ENCODE data around the gene ANO2.

The ANO2 gene

GRCh38 chr12:5612556-5613410, 332.3 kb downstream of the ANO2 start:
- no peak for DNase-seq

GRCh38 chr12:5611162-5611561, 333.9 kb downstream of the ANO2 start:
- no peak for DNase-seq

- no peak for DNase-seq
Measured at GRCh38 chr12:5599378-5599777, 345.7 kb downstream of the ANO2 start.

DNA sequence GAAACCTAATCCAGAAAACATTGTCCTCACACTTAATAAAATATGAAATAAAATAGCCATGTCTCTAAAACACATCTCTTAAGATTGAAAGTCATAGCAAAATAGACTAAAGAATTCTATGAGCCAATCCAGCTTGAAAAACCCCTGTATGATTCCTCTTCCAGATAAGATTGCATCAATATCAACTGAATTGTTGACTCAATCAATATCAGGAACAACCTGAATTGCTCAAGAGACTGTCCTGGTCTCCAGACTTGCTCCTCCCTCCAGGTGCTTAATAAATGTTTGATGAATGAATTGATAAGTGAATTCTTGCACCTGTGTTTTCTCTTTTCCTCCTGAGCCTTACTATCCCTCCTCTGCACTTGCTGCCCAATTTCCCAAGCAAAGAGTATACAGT, 351.1 kb downstream of the ANO2 start:
- no peak for DNase-seq

DNA sequence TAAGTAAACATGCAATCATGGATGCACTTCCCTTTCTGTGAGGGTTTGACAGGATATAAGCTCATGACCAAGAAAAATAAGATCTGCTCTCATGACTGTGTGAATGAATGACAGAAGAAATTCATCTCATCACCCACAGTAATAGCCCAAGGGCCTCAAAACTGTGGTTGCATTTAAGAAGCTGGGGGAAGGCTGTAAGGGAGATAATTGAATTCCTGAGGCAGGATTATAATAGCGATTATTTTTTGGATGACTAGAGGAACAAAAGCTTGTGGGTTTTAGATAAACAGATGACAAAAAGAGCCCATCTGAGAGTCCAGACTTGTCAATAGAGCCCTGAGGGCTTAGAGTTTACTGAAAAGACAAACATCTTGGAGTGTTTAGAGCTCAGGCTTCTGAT, 352.0 kb downstream of the ANO2 start:
- no peak for DNase-seq

GRCh38 chr12:5592310-5592709, 352.7 kb downstream of the ANO2 start:
- no peak for DNase-seq

GRCh38 chr12:5590316-5590715, 354.7 kb downstream of the ANO2 start:
- DNase-seq, result no peak

DNA sequence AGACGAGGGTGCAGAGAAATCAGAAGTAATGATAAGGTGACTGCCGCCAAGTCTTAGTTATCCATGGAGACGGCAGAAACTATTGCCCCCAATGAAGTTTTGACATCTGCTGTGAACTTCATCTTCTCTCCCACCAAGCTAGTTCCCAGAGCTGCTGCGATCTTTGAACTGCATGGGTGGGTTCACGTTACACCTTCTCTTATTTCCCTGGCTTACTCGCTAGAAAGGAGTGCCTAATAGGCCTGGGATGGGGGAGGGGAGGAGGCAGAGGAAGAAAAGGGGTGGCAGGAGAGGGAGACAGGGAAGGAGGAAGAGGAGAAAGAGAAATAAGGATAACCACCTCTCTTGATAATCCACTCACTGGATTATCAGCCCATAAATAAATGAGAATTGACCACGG, 356.0 kb downstream of the ANO2 start:
- DNase-seq, result no peak

DNA sequence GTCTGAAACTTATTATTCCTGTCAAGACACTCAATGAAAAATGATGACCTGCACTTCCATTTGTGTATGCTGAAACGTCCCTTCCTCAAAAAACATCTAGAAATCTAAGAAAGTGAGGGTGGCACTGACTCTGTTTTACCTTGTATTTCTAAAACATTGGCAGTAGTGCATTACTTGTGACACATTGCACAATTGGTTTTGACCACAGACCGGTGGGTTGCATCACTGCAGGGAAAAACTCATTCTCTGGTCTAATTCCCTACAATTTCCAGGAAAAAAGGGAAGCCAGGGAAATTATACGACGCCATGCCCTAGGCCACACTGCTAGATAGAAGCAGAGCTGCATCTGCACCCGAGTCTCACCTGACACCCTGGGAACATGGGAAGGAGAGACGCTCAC, 356.5 kb downstream of the ANO2 start:
- no peak for DNase-seq

GRCh38 chr12:5588176-5588575, 356.9 kb downstream of the ANO2 start:
- DNase-seq, result no peak

GRCh38 chr12:5587711-5588121, 357.3 kb downstream of the ANO2 start:
- no peak for DNase-seq

DNA sequence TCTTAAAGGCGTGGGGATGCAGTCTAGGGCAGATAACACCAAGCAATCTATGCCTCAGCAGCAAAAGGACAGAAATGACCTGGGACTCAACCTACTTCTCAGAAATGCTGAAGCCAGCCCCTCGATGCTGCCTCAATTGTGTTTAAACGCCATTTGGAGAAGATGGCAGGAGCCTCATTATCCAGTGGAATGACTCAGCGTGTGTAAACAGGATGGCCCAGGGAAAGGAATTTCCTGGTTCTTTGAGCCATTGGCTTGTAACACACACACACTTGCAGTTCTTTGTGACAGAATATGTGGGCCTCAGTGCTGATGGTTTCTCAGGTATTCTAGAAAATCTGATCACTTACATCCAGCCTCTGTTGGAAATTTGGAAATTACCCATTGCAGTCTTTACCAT, 358.9 kb downstream of the ANO2 start:
- no peak for DNase-seq

- DNase-seq, result no peak
Measured at GRCh38 chr12:5585178-5585577, 359.9 kb downstream of the ANO2 start.

- no peak for DNase-seq
Measured at GRCh38 chr12:5584412-5585175, 360.5 kb downstream of the ANO2 start.

DNA sequence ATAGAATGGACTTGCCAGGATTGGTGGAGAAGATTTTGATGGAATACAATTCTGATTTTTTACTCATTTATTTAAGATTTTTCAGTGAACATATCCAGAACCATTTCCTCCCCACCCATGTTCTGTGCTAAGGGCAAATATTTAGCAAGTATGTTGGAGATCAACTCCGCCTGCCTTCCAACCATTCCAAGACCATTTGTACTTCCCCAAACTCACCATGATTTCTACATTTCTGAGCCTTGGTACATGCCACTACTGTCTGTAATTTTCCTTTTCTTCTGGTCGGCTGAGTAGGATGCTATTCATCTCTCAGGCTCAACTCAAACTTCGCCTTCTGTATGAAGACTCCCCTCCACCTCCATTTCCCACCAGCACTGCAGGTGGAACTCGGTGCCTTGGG, 362.5 kb downstream of the ANO2 start:
- DNase-seq, result no peak

- no peak for DNase-seq
Measured at GRCh38 chr12:5582018-5582417, 363.0 kb downstream of the ANO2 start.

DNA sequence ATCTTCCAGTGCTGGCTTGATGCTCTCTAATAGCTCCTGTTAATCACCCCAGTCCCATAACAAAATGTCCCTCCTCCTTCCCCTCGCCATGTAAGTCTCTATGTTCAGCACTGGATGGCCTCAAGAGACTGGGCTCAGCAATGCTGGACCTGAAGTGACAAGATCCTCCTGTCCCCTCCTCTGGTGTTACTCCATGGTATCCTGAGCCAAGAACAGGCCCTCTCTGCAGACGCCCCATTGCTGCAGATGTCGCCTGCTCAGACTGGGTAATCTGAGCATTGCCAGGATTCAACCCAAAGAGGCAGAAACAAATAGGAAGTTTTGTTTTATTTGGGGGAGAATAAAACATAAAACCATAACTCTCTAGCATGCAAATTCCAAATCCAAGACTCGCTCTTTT, 363.4 kb downstream of the ANO2 start:
- DNase-seq, result no peak

DNA sequence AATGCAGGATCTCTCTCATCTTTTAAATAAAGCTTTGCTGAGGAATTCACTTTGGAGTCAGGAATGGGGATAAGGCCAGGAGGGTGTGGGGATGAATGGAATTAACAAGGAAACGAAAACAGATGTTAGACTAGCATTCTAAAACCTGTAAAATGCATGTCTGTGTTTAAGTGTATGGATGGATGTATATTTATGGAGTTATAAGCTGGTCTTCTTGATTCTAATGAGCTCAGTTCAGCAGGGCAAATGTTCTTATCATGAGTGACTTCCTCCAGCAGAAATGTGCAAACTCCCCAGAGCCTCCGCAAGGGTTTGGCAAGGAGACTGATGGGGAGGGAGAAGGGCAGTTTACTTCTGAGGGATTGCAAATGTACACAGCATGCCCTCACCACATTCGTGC, 364.0 kb downstream of the ANO2 start:
- DNase-seq, result no peak

DNA sequence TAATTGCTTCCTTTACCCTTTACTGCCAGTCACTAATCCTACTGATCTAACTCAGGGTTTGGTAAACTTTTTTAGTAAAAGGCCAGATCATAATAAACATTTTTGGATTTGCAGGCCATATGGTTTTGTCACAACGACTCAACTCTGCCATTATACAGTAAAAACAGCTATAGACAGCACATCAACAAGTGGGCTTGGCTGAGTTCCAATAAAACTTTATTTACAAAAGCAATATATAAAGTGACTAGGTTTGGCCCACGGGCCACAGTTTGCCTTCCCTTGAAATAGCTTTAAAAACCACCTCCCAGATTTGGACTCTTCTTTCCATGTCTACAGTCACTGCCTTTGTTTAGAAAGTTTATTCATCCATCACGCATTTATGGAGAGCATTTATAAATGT, 366.3 kb downstream of the ANO2 start:
- DNase-seq, result no peak

DNA sequence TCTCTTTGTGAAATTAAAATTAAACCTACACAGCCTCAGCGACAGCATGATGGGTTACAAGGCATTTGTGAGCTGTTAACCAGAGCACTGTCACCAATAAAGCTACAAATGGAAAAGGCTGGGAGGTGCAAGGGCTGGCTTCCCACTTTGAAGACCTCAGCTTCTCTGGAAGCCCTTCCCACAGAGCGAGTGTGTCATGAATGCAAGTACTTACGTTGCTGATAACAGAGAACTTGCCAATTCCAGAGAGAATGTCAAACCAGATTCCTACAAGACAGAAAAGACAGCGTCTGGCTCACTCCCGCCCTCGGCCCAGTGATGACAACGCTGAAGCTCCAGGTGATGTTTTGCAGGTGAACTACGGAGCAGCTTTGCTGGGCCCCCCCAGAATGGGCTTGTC, 367.3 kb downstream of the ANO2 start:
- no peak for DNase-seq

- DNase-seq, result no peak
Measured at GRCh38 chr12:5577211-5577612, 367.8 kb downstream of the ANO2 start.

DNA sequence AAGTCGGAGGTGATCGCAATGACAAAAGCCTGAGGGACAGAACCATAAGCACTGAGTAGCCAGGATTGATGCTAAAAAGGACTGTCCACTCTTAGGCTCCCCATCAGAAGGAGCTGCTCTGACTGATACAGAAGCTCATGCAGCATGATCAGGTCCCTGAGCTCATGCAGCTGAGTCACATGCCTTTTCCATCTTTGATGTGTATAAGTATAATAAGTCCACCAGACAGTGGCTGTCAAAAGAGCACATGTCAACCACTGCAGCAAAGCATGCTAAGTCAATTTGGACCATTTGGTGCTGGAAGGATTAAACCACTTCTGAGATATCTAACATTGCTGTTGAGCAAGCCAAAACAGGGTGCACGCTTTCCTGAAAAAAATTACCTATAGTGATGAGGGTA, 369.1 kb downstream of the ANO2 start:
- no peak for DNase-seq

GRCh38 chr12:5575232-5575631, 369.8 kb downstream of the ANO2 start:
- no peak for DNase-seq

GRCh38 chr12:5573390-5573789, 371.7 kb downstream of the ANO2 start:
- DNase-seq, result no peak
